Dendritic cell treated with granulocyte-macrophage colony-stimulating factor and Interleukin-4, amounts not matched to agents 40 ng/mL and 50 ng/mL, for 4 days (primary cell): ENCODE results near the gene IVNS1ABP.
"Not testable (repeated sequence)": the region's sequence is repeated elsewhere in the genome, so short reads cannot be mapped to it uniquely, and the experiment has no call there.

Source experiments
- H3K27ac Mint-ChIP-seq: one replicate; pipeline ENCODE4 v1.8.0; 2022; ENCODE audit warnings: mild to moderate bottlenecking, mixed read lengths
- H3K27me3 Mint-ChIP-seq: one replicate; pipeline ENCODE4 v1.8.0; 2022; ENCODE audit warnings: mild to moderate bottlenecking, mixed read lengths
- H3K36me3 Mint-ChIP-seq: one replicate; pipeline ENCODE4 v1.8.0; 2022; ENCODE audit warnings: low read depth, mixed read lengths
- H3K4me1 Mint-ChIP-seq: one replicate; pipeline ENCODE4 v1.8.0; 2022; ENCODE audit warnings: low read depth, mixed read lengths
- H3K4me3 Mint-ChIP-seq: one replicate; pipeline ENCODE4 v1.8.0; 2022; ENCODE audit warnings: mild to moderate bottlenecking, moderate library complexity, mixed read lengths
- H3K9me3 Mint-ChIP-seq: one replicate; pipeline ENCODE4 v1.8.0; 2022; ENCODE audit warnings: mixed read lengths
- intact Hi-C: fragments of 100-400 bp; cut with micrococcal nuclease; formaldehyde crosslinking; loops from one replicate; pipeline ENCODE4 v1.15.0; 2022

The IVNS1ABP gene

DNA sequence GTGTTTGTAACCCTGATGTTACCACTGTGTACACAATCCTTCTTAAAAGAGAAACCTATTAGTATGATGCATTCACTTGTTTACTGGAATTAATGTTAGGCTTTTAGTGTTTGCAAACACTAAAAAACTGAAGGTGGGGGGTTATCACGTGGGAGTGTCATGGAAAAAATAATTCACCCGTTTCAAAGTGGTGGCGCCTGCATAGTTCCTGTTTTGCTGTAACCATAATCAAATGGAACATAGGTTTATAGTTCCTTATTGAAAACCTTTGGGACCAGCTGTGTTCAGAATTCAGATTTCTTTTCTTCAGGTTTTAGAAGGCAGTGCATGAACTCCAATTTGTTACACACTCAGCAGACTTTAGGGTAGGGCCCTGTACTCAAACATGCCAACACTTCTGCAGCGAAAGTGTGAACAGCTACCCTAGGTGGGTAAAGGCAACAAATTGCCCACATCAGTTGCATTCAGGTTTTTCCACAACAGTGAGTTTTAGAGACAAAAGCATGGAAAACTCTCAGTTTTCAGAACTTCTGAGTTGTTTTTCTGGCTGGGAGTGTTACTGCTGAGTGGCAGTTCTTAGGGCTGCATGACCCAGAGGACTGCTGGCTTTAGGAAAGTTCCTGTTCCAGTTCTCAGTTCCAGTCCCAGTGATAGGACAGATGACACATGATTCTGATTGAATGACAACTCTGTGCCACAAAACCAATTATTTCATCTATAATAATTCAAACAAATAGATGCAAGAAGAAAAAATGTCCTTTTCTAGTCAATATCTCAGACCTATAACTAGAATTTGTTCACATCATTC lies 29.1 kb upstream of the IVNS1ABP start:
- no peak overlapping the region for H3K4me3 Mint-ChIP-seq
- no peaks in the 10 kb centered on the region for H3K27me3 Mint-ChIP-seq
- intact Hi-C loops: loop anchor here (1.0 to 2.0 kb wide), 2 partner anchors 8 to 29 kb away; partner anchors contain the start of gene IVNS1ABP

DNA sequence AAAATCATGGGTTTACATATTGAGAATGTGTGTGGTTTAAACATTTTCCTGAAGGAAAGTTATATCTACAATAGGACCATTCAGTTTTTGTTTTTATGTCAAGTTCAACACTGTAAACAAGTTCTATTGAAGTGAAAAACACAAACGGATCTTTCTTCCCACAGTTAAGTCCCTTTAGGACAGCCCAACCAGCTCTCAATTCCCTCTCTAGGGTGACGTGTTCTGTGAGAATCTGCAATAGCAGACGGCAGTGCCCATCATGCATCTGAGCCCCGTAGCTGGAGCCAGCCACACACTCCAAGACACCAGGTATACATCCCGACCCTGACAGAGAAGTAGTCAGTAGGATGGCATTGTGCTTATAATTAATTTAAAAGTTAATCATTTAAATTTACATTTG lies 26.3 kb upstream of the IVNS1ABP start:
- H3K4me3 Mint-ChIP-seq: no peak overlapping the region
- no peaks in the 10 kb centered on the region for H3K27me3 Mint-ChIP-seq
- H3K4me1 Mint-ChIP-seq: peaks cover 55% of the 10 kb centered on the region
- peak overlapping the region; percentile 96 for H3K27ac Mint-ChIP-seq
- intact Hi-C loops: no loop called here
- peaks cover 6% of the 10 kb centered on the region for H3K36me3 Mint-ChIP-seq
- no peaks in the 10 kb centered on the region for H3K9me3 Mint-ChIP-seq

More for the DNA sequence above, 29.1 kb upstream of the IVNS1ABP start:
- Mint-ChIP-seq H3K36me3 (peaks cover 6% of the 10 kb centered on the region), H3K27ac (peak overlapping the region; percentile 96), H3K9me3 (no peaks in the 10 kb centered on the region), H3K4me1 (peaks cover 50% of the 10 kb centered on the region)

DNA sequence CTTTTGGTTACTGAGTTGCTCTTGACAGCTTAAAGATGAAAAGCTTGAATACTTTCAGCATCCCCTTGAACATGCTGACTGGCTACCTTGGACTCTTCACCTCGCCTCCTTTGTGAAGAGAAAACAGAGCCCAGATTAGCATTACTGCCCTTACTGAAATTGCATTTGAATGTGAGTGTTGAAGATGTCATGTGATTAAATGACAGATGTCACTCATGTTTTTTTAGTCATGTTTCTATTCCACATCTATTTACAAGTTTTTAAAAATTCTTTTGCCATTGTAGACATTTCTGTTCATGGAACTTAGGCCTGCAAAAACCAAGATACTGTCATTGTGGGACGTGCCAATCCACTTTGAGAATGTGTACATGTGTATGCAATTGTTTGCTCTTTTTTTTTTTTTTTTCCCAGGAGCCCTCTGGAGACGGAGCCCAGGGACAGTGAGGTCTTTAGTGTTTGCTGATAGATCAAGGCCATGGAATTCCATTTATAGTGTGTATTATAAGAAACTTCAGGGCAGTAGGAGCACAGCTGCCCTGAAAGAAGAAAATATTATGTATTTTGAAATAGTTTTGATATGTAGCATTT lies 25.7 kb upstream of the IVNS1ABP start:
- Mint-ChIP-seq H3K4me3 (no peak overlapping the region), H3K4me1 (peaks cover 56% of the 10 kb centered on the region), H3K27ac (peak overlapping the region; percentile 96), H3K9me3 (no peaks in the 10 kb centered on the region), H3K36me3 (peaks cover 6% of the 10 kb centered on the region), H3K27me3 (no peaks in the 10 kb centered on the region)
- intact Hi-C loops: no loop called here

DNA sequence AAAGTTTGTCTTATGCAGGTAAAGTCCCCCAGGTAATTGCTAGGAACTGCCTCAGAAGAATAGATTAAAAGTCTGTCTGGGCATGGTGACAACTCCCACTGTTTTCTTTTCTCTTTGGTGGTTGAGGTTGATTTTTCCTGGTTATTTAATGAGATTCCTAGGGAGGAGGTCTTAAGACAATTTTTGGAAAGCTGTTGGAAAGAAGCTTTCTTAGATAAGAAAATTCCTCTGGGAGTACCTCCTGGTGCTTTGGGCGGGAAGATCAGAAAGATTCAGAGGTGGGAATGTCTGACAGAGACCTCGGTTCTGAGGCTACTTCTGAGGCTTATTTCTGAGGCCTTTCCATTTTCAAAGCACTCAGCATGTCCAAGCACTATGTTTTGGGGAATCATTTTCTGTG lies 25.0 kb upstream of the IVNS1ABP start:
- Mint-ChIP-seq H3K4me1 (peaks cover 64% of the 10 kb centered on the region), H3K27me3 (no peaks in the 10 kb centered on the region), H3K4me3 (no peak overlapping the region), H3K27ac (peak overlapping the region; percentile 5), H3K9me3 (no peaks in the 10 kb centered on the region), H3K36me3 (peaks cover 6% of the 10 kb centered on the region)
- intact Hi-C loops: no loop called here

DNA sequence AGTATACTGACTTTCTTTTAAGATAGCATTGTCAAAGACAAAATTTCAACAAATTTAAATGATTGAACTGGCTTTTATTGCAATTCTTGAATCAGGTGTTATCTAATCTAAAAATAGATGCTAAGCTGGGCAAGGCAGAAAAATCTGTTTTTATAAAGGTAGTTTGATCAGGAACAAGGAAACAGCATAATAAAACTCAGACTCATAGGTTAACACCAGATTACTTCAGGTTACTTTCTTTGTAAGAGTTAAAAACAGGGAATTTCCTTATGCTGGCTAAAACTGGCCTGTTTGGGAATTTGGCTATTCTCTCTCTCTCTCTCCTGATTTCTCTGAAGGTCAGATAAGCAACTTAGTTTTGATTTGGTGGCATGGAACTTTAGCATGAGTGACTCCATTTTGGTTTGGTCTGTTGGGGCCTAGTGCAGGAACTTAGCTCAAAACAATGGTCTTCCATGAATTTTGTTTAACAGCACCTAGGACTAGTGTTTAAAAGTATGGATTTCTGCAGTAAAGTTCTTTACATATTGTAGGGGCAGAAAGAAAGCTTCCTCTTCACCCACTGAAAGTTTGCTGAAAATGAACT lies 24.2 kb upstream of the IVNS1ABP start:
- H3K27ac Mint-ChIP-seq: peak overlapping the region; percentile 5
- peaks cover 71% of the 10 kb centered on the region for H3K4me1 Mint-ChIP-seq
- intact Hi-C loops: no loop called here
- no peaks in the 10 kb centered on the region for H3K27me3 Mint-ChIP-seq
- H3K36me3 Mint-ChIP-seq: peaks cover 6% of the 10 kb centered on the region
- H3K4me3 Mint-ChIP-seq: no peak overlapping the region
- H3K9me3 Mint-ChIP-seq: no peaks in the 10 kb centered on the region

DNA sequence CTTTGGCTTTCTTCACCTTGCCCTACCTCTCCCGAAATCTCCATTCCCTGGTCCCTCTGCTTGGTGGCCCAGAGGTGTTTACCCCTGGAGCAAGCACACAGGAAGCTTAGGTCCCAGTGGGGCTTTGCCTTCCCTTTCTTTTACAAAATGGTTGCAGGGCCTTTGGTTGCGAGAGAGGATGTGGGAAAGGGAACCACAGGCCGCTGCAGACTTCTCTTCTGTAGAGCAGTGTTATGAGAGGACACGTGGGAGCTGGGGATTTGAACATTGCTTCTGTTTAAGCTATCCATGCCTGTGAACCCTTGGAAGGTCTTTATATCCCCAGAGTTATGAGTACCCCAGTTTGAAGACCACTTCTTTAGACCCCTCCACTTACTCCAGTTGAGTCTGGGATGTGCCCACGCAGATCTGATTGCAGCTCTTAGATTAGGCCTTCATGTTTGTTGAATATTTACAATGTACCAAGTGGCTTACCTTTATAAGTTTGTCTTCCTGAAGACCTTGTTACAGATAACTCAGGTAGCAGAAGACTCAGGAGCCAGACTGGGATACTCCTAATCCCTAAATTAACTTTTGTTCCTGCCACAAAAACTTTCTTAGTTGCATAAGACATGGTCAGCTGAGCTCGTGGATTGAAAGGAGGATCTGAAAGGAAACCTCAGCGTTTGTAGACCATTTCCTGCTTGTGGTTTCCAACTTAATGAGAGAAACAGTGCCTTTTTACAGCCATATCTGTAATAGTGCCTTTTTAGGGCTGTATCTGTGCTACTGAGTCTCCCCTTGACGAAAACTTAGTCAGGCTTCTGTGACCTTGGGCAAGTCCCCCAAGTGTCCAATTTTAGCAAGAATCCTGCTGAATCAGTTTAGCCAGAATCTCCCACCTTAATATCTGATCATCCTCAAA lies 21.9 kb upstream of the IVNS1ABP start:
- Mint-ChIP-seq H3K4me3 (peak overlapping the region; percentile 44), H3K27ac (peak overlapping the region; percentile 99), H3K9me3 (no peaks in the 10 kb centered on the region), H3K36me3 (no peaks in the 10 kb centered on the region), H3K27me3 (no peaks in the 10 kb centered on the region), H3K4me1 (peaks cover 61% of the 10 kb centered on the region)
- intact Hi-C loops: loop anchor here (1.0 to 5.0 kb wide), 3 partner anchors 7 to 38 kb away; partner anchors contain the start of gene IVNS1ABP

DNA sequence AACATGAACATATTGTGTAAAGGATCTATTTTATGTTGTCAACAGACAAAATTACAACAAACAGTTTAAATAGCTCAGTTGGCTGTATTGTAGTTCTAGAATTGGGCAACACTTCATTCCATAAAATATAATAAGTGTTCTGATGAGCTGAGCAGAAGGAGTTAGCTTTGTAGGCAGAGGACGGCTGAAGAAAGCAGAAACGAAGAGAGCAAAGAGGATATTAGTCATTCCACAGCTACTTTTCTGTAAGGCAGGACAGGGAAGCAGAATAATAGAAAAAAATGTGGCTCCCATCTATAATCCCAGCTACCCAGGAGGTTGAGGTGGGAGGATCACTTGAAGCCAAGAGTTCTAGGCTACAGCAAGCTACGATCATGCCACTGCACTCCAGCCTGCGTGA lies 20.2 kb upstream of the IVNS1ABP start:
- intact Hi-C loops: loop anchor here (5.0 kb wide), 1 partner anchor 40 kb away; no protein-coding TSS in a partner anchor
- Mint-ChIP-seq H3K9me3 (no peaks in the 10 kb centered on the region), H3K27ac (peak overlapping the region; percentile 99), H3K4me3 (peak overlapping the region; percentile 46), H3K27me3 (no peaks in the 10 kb centered on the region), H3K36me3 (no peaks in the 10 kb centered on the region), H3K4me1 (peaks cover 58% of the 10 kb centered on the region)

DNA sequence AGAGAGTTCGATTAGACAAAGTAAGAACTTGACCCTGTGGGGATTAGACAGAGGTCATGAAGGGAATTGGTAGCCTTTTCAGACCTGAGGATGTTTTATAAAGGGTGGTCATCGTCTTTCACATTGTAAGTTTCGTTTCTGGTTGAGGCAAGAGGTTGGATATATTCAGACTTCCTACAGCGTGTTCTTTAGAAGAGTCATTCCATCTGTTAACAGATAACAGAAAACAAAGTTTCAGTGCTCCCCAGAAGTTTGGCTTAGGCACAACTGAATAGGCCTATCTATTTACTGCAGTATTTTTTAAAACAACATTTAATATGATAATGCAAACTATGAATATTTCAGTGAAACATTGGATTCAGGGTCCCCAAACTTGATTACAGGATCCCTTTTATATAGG lies 17.1 kb upstream of the IVNS1ABP start:
- Mint-ChIP-seq H3K4me1 (peaks cover 38% of the 10 kb centered on the region), H3K27me3 (no peaks in the 10 kb centered on the region), H3K9me3 (no peaks in the 10 kb centered on the region), H3K27ac (peak overlapping the region; percentile 13), H3K4me3 (no peak overlapping the region), H3K36me3 (no peaks in the 10 kb centered on the region)
- intact Hi-C loops: no loop called here

DNA sequence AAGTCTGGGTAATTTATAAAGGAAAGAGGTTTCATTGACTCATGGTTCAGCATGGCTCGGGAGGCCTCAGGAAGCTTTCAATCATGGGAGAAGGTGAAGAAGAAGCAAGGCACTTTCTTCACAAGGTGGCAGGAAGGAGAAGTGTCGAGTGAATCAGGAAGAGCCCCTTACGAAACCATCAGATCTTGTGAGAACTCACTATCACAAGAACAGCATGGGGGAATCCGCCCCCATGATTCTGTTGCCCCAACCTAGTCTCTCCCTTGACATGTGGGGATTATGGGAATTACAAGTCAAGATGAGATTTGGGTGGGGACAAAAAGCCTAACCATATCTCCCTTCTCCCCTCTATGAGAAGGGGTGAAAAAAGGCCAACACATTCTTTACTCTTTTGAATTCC lies 11.2 kb upstream of the IVNS1ABP start:
- H3K27me3 Mint-ChIP-seq: no peaks in the 10 kb centered on the region
- intact Hi-C loops: no loop called here
- H3K4me3 Mint-ChIP-seq: no peak overlapping the region
- H3K4me1 Mint-ChIP-seq: peaks cover 11% of the 10 kb centered on the region
- no peaks in the 10 kb centered on the region for H3K36me3 Mint-ChIP-seq
- peaks cover 12% of the 10 kb centered on the region for H3K9me3 Mint-ChIP-seq
- H3K27ac Mint-ChIP-seq: peak overlapping the region; percentile 1

DNA sequence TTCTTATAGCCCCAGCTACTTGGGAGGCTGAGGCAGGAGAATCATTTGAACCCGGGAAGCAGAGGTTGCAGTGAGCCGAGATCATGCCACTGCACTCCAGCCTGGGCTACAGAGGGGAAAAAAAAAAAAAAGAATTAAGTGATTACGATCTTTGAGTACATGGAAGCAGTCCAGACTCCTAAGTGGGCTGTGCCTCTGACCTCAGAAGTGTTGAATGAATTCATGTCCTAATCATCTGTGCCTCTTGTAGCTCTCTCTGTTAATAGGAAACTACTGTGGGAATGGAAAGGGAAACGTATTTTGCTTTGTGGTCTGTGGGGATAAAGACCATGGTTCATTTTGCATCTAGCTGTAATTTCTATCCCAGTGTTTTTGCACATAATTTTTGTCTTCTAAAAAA lies 8.4 kb upstream of the IVNS1ABP start:
- intact Hi-C loops: no loop called here
- peaks cover 23% of the 10 kb centered on the region for H3K9me3 Mint-ChIP-seq
- peaks cover 6% of the 10 kb centered on the region for H3K36me3 Mint-ChIP-seq
- peaks cover 9% of the 10 kb centered on the region for H3K4me1 Mint-ChIP-seq
- no peaks in the 10 kb centered on the region for H3K27me3 Mint-ChIP-seq
- H3K27ac Mint-ChIP-seq: no peak overlapping the region
- H3K4me3 Mint-ChIP-seq: no peak overlapping the region

DNA sequence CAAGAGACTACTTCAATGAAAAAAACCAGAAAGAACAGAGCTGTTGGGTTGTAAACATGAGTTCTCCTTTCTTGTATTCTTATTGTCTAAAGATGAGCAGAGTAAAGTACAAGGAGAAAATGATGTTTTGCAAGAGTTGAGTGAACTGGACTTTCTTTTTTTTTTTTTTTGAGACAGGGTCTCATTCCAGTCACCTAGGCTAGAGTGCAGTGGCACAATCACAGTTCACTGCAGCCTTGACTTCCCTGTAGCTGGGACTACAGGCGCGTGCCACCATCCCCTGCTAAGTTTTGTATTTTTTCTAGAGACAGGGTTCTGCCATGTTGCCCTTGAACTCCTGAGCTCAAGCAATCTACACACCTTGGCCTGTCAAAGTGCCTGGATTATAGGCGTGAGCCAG lies 7.1 kb upstream of the IVNS1ABP start:
- Mint-ChIP-seq H3K4me1 (peaks cover 9% of the 10 kb centered on the region), H3K9me3 (peaks cover 23% of the 10 kb centered on the region), H3K27ac (no peak overlapping the region), H3K36me3 (peaks cover 6% of the 10 kb centered on the region), H3K4me3 (no peak overlapping the region), H3K27me3 (no peaks in the 10 kb centered on the region)
- intact Hi-C loops: no loop called here

DNA sequence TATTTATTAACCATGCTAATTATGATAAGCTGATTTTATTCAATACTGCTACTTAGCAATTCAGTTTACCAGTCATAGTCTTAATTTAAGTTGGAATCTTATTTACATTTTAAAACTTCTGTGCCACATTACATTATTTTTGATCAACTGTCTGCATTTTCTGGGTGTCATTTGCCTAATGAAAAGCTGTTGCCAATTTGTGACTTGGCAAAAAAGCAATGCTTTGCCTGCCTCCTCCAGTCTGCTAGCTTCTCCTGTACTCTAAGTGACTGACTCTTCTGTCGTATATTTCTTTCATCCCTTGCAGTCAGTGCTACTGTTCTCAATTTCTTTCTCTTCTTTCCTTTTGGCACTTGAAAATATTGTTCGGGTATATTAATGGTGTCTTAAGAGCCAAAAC lies 5.6 kb upstream of the IVNS1ABP start:
- H3K4me3 Mint-ChIP-seq: no peak overlapping the region
- peaks cover 6% of the 10 kb centered on the region for H3K36me3 Mint-ChIP-seq
- intact Hi-C loops: no loop called here
- no peak overlapping the region for H3K27ac Mint-ChIP-seq
- no peaks in the 10 kb centered on the region for H3K27me3 Mint-ChIP-seq
- H3K9me3 Mint-ChIP-seq: peaks cover 13% of the 10 kb centered on the region
- H3K4me1 Mint-ChIP-seq: peaks cover 12% of the 10 kb centered on the region

DNA sequence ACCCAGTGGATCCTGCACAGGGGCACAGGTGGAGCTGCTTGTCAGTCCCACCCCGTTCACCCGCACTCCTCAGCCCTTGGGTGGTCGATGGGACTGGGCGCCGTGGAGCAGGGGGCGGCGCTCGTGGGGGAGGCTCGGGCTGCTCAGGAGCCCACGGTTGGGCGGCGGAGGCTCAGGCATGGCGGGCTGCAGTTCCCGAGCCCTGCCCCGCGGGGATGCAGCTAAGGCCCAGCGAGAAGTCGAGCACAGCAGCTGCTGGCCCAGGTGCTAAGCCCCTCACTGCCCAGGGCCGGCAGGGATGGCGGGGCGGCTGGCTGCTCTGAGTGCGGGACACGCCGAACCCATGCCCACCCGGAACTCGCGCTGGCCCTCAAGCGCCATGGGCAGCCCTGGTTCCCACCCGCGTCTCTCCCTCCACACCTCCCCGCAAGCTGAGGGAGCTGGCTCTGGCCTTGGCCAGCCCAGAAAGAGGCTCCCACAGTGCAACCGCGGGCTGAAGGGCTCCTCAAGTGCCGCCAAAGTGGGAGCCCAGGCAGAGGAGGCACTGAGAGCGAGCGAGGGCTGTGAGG lies 4.7 kb upstream of the IVNS1ABP start:
- H3K4me3 Mint-ChIP-seq, H3K27me3 Mint-ChIP-seq, H3K27ac Mint-ChIP-seq, intact Hi-C loops: not testable (repeated sequence)
- peaks cover 15% of the 10 kb centered on the region for H3K36me3 Mint-ChIP-seq
- H3K9me3 Mint-ChIP-seq: peaks cover 11% of the 10 kb centered on the region
- H3K4me1 Mint-ChIP-seq: peaks cover 15% of the 10 kb centered on the region
